Embryonic facial prominence (tissue), 1 donor: Measurements from ENCODE around the gene HSD17B14.
"Not testable (repeated sequence)": the region's sequence is repeated elsewhere in the genome, so short reads cannot be mapped to it uniquely, and the experiment has no call there.

Experiments used
- DNase-seq: peaks from one replicate; pipeline ENCODE4 v3.0.0-alpha.2; 2016; ENCODE audit errors: extremely low spot score

HSD17B14 gene

GRCh38 chr19:48867123-48867745, 30.9 kb upstream of the HSD17B14 start:
- DNase-seq, result no peak

GRCh38 chr19:48866692-48867091, 30.4 kb upstream of the HSD17B14 start:
- no peak for DNase-seq

DNA sequence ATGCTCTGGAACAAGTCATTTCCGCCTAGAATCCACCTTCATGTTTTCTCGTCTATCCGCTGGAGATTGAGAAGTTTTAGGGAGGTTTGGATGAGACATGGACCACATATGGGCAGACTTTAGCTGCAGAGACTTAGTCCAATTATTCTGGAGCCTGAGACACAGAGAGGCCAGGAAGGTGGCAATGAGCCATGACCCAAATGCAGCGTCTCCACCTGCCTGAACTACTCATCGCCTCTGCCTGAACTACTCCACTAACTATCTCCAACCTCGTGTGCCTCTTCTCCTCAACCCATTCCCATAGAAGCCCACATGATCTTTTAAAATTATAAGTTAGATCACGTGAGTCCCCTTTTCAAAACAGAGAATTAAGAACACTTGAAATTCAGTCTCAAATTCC, 26.5 kb upstream of the HSD17B14 start:
- DNase-seq, result no peak

DNA sequence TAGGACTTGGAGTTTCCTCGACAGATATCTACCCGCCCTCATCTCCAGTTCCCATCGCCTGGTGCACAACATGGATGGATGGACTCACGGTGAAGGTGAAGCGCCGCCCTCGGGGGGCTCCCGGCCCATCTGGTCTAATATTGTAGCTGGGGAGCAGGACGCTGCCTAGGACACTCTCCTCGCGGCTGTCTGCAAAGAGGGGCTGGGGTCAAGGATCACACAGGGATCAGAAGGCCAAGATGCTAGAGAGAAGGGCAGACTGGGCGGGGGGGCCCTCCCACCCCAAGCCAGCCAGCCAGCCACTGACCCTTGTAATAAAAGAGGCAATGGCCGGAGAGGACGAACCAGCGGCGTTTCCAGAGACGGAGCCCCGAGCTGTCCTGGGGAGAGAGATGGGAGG, 25.0 kb upstream of the HSD17B14 start:
- DNase-seq, result no peak

DNA sequence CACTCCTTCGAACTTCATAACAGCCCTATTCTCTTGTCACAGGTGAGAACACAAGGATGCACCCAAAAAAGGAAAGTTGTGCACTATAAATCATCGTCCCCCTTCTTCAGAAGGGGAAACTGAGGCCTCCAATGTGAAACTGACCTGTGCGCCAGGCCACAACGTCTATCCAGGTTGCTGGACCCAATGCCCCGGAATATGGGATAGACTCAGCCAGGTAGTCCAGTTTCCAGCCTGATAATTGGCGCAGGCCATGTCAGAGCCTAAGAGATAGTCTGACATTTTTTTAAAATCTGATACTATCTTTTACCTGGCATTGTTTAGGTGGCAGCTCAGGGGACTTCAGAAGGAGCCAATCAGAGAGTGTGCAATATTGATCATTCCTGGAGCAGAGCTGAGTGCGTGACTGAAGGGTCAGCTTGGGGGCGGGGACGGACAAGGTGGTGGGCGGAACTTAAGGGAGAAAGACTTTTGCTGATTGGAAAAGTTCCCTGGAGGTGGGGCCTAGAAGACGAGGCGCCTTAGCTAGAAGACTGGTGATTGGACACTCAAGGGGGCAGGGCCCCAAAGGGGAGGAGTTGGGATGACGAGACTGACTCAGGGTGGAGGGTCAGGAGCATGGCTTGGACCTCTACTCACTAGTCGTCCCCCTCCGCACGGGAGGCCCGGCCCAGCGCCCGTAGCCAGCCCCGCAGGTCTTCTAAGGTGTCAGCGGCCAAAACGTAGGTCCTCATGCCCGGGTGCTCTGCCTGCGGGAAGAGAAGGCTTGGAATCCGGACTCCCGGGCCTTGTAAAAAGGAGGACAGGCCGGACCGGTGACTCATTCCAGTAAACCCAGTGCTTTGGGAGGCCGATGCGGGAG, 23.7 kb upstream of the HSD17B14 start:
- no peak for DNase-seq

DNA sequence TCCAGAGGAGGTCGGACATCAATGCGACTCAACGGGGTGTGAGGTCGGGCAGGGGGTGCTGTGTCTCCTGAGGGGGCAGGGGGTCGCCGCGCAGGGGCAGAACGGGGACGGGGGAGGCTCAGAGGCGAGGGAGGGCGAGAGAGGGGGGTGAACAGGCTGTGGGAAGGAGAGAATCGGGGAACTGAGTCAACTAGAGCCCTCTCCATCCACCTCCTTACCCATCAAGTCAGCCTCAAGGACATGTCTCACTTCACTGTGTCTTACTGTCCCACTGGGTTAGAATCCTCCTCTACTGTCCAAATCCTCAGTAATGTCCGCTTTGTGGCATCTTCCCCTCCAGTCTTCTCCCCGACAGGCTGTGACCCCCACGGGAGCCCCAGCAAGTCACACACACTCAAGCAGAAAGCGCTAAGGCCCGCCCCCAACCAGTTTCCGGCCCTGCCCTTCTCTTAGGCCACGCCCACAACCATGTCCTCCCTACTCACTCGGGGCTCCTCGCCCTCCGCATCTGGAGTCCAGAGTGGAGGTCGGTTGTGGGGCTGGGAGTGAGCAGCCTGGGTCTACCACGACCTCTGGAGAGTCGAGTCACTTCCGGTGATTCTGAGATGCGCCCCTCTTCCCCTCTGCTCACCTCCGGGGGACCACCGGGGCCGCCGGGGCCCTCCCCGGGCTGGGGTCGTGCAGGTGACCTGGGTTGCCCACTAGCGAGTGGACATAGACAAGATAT, 22.9 kb upstream of the HSD17B14 start:
- no peak for DNase-seq

GRCh38 chr19:48856921-48857320, 20.6 kb upstream of the HSD17B14 start:
- no peak for DNase-seq

- no peak for DNase-seq
Measured at GRCh38 chr19:48854103-48854502, 17.8 kb upstream of the HSD17B14 start.

DNA sequence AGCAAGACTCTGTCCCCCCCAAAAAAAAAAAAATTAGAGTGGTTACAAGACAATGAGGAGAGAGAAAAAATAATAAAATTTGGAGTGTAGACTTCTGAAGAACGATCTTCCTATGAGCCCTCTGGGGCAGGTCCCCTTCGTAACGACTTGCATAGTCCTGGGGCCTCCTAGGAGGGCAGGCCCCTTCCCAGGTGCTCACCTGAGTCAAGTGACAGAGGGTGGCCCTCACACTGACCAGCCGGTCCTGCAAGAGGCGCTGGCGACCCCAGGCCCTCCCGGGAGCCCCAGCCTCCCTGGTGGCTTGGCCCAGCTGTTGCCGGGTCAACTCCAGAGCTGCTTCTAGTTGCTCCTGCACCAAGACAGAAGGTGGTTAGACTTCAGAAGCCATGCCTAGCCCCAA, 17.2 kb upstream of the HSD17B14 start:
- DNase-seq, result no peak

- DNase-seq, result no peak
Measured at GRCh38 chr19:48852292-48852691, 16.0 kb upstream of the HSD17B14 start.

- DNase-seq, result not testable (repeated sequence)
Measured at GRCh38 chr19:48846659-48847058, 10.4 kb upstream of the HSD17B14 start.

- no peak for DNase-seq
Measured at GRCh38 chr19:48845384-48845783, 9.1 kb upstream of the HSD17B14 start.

DNA sequence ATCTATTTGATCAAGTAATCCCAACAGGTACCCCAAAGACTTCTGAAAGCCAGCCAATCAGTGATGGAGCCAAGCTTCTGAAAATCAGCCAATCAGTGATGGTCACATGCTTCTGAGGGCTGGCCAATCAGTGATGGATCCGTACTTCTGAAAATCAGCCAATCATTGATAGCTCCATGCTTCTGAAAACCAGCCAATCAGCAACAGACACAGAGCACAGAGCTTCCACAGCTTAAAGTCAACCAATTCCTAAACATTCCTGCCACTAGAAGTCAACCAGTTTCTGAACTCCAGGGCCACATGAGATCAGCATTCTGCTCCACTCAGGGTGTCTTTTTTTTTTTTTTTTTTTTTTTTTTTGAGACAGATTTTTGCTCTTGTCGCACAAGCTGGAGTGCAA, 8.2 kb upstream of the HSD17B14 start:
- no peak for DNase-seq

DNA sequence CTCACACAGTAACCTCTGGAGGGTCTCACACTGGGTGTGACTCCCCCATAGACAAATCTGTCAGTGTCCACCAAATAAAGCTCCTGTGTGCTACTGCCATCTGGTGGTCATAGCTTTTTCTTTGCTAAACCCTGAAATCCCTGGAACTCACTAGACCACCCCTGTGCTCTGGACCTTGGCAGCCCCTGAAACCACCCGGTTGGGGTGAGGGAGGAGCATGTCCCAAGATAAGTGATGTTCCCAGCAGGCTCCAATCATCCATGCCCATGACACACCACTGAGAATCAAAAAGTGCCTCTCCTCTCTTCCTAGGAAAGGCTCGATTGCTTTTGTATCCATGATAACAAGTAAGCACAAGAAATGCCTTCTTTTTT, 6.5 kb upstream of the HSD17B14 start:
- no peak for DNase-seq

GRCh38 chr19:48841571-48841970, 5.3 kb upstream of the HSD17B14 start:
- no peak for DNase-seq

GRCh38 chr19:48841047-48841446, 4.8 kb upstream of the HSD17B14 start:
- no peak for DNase-seq

- no peak for DNase-seq
Measured at GRCh38 chr19:48837687-48838086, 1.4 kb upstream of the HSD17B14 start.

GRCh38 chr19:48837051-48837524, 797 bp upstream of the HSD17B14 start:
- peak; percentile 87 for DNase-seq

GRCh38 chr19:48835734-48836088, 580 bp downstream of the HSD17B14 start:
- peak; percentile 59 for DNase-seq

DNA sequence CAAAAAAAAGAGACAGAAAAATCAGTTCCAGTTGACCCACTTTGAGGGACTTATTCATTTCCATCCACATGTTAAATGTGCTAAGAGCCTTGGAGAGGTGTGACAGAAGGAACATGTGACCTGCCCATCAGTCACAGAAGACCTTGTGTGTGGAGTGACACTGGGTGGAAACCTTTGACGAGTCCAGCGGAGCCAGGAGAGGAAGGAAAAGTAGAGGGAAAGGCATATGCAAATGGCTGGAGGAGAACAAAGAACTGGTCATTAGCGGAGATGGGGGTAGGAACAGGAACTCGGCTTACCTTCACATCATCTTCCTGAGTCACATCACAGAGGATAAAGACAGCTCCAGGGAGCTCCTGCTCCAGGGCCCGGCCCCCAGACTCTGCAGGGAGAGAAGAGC, 2.3 kb downstream of the HSD17B14 start:
- DNase-seq, result no peak

- no peak for DNase-seq
Measured at GRCh38 chr19:48833049-48833448, 3.2 kb downstream of the HSD17B14 start.

- DNase-seq, result no peak
Measured at GRCh38 chr19:48830965-48831364, 5.3 kb downstream of the HSD17B14 start.

DNA sequence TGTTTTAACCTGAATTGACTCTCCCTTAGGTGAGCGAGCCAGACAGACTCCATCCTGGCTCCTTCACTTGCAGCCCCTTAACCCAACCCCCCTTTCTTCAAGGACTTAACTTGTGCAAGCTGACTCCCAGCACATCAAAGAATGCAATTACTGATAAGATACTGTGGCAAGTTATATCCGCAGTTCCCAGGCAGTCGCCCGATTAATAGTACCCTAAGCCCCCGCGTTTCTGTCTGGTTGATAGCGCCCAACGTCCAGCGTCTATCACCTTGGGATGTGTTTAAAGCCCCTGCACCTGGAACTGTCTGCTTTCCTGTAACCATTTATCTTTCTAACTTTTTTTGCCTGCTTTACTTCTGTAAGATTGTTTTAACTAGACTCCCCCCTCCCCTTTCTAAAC, 6.2 kb downstream of the HSD17B14 start:
- DNase-seq, result no peak
